Kidney (tissue), 14 donors: ENCODE measurements around the gene EIF5. TPM values are rescaled to one million over a fixed set of nuclear protein-coding genes. Genes with fewer than 3 reads are reported as not detected.

Source experiments
- DNase-seq, 5 donors: peaks; one replicate each; pipeline ENCODE4 v3.0.0-alpha.2; 2013 to 2020
- FAIRE-seq: peaks from 2 replicates; lab custom pipeline; 2012; peaks lifted over from hg19 to GRCh38; lab: Jason Lieb, UNC
- H3K27ac ChIP-seq, 2 donors: one replicate each; pipeline ENCODE4 v1.7.0; 2013; ENCODE audit warnings: low read depth in 2 of 2, low read length in 2 of 2, inconsistent platforms in 1 of 2
- H3K27me3 ChIP-seq: one replicate; pipeline ENCODE4 v1.7.1; 2013; ENCODE audit warnings: low read length, inconsistent platforms; ENCODE audit not compliant: control insufficient read depth, insufficient read depth
- H3K36me3 ChIP-seq, 3 donors: one replicate each; pipeline versions ENCODE4 v1.7.0 to v1.7.1; 2013; ENCODE audit warnings: low read length in 3 of 3, control low read depth in 1 of 3, inconsistent platforms in 1 of 3; ENCODE audit not compliant: insufficient read depth in 3 of 3, control insufficient read depth in 2 of 3
- H3K4me1 ChIP-seq, 3 donors: one replicate each; pipeline versions ENCODE4 v1.7.0 to v1.7.1; 2013; ENCODE audit warnings: low read length in 3 of 3, inconsistent platforms in 1 of 3, low read depth in 1 of 3; ENCODE audit not compliant: control insufficient read depth in 2 of 3, insufficient read depth in 2 of 3
- H3K4me3 ChIP-seq, 3 donors: one replicate each; pipeline versions ENCODE4 v1.7.0 to v1.8.1; 2013; ENCODE audit warnings: low read length in 3 of 3, control low read depth in 1 of 3, inconsistent platforms in 1 of 3
- H3K9ac ChIP-seq, 3 donors: one replicate each; pipeline versions ENCODE4 v1.7.0 to v1.7.1; 2013; ENCODE audit warnings: low read length in 3 of 3, control low read depth in 1 of 3, inconsistent platforms in 1 of 3
- H3K9me3 ChIP-seq, 3 donors: one replicate each; pipeline versions ENCODE4 v1.7.0 to v1.7.1; 2013; ENCODE audit warnings: low read length in 3 of 3, control low read depth in 1 of 3, inconsistent platforms in 1 of 3; ENCODE audit not compliant: control insufficient read depth in 2 of 3, insufficient read depth in 1 of 3
- intact Hi-C: fragments of 100-400 bp; cut with DNase I; formaldehyde crosslinking; loops from one replicate; pipeline ENCODE4 v1.11.1; 2022
- polyA plus RNA-seq: library from polyadenylated mRNA; stranded (reverse); fragments of 350-450 nt; fragmentation: Illumina TruSeq; extraction: RNeasy Lipid Tissue Mini Kit (QIAGEN cat#74804); gene quantifications from one replicate; pipeline ENCODE4 v1.2.3, GENCODE V29; 2014; ENCODE audit warnings: low read depth, low replicate concordance; ENCODE audit not compliant: insufficient read depth
- total RNA-seq: library from RNA; stranded (reverse); fragmentation: NEBNext Ultra II Directional; extraction: Animal tissue kit (Norgen Biotek cat#: 25700); gene quantifications from one replicate; pipeline ENCODE4 v1.2.1, GENCODE V29; 2021
- TF ChIP-seq, protein P1 (sequence below): IDR thresholded peaks from 3 replicates; pipeline ENCODE4 v1.5.1; 2012; ENCODE audit warnings: mild to moderate bottlenecking, moderate library complexity, borderline replicate concordance; ENCODE audit not compliant: insufficient read depth; ENCODE audit errors: extremely low read depth
- donor health status: control.
- donor health status: control.
- donor health status: control.
- donor health status: control.
- donor health status: control.
- donor health status: DM: yes; HTN: yes; CAD: no.
- donor health status: Normal renal cell carcinoma (clear cell type).

The EIF5 gene
- total and polyA plus RNA-seq, 2 donors from 2014 or later = 91.2 to 229 TPM

DNA sequence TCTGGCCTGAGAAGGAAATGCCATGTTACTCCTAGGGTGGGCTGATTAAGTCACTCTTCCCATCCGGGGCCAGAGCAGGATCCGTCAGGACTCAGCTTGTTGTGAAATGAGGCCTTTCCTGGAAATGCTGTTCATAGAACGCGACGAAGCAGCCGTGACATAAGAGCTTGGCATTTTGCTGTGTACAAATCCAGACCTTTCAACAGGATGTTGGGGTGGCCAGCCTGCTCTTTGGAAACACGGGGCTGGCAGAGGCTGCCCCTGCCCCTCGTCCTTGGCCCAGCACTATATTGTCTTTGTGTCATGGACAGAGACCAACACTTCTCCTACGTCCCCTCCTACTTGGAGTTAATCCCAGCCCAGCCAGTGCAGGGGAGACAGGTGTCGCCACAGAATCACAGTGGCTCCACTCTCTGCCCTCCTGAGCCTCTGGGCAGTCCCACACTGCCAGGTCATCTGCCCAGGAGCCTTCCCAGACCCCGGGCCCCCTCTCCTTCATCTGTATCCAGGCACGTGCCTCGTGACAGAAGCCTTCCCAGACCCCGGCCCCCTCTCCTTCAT, 18.6 kb upstream of the EIF5 start:
- intact Hi-C loops = no loop called here
- Histone ChIP-seq H3K9ac (no peak overlapping the region), H3K36me3 (no peaks in the 10 kb centered on the region), H3K4me3 (no peak overlapping the region), H3K9me3 (no peaks in the 10 kb centered on the region), H3K4me1 (no peaks in the 10 kb centered on the region), H3K27me3 (no peaks in the 10 kb centered on the region), H3K27ac (no peak overlapping the region)
- no peak for FAIRE-seq
- DNase-seq = peak in 3 of 5 donors; percentile 33 to 55 (median 47)
- TF ChIP-seq, protein P1, sequence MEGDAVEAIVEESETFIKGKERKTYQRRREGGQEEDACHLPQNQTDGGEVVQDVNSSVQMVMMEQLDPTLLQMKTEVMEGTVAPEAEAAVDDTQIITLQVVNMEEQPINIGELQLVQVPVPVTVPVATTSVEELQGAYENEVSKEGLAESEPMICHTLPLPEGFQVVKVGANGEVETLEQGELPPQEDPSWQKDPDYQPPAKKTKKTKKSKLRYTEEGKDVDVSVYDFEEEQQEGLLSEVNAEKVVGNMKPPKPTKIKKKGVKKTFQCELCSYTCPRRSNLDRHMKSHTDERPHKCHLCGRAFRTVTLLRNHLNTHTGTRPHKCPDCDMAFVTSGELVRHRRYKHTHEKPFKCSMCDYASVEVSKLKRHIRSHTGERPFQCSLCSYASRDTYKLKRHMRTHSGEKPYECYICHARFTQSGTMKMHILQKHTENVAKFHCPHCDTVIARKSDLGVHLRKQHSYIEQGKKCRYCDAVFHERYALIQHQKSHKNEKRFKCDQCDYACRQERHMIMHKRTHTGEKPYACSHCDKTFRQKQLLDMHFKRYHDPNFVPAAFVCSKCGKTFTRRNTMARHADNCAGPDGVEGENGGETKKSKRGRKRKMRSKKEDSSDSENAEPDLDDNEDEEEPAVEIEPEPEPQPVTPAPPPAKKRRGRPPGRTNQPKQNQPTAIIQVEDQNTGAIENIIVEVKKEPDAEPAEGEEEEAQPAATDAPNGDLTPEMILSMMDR = no peak

GRCh38 chr14:103315941-103316340, 18.1 kb upstream of the EIF5 start:
- Histone ChIP-seq H3K4me1 (no peaks in the 10 kb centered on the region), H3K4me3 (no peak overlapping the region), H3K27me3 (no peaks in the 10 kb centered on the region), H3K9me3 (no peaks in the 10 kb centered on the region), H3K9ac (no peak overlapping the region), H3K36me3 (no peaks in the 10 kb centered on the region), H3K27ac (no peak overlapping the region)
- intact Hi-C loops = no loop called here
- no peak for DNase-seq
- no peak for FAIRE-seq
- TF ChIP-seq, protein P1 = no peak

GRCh38 chr14:103316721-103317121, 17.3 kb upstream of the EIF5 start:
- Histone ChIP-seq H3K9ac (no peak overlapping the region), H3K9me3 (no peaks in the 10 kb centered on the region), H3K27me3 (no peaks in the 10 kb centered on the region), H3K4me3 (no peak overlapping the region), H3K27ac (no peak overlapping the region), H3K4me1 (no peaks in the 10 kb centered on the region), H3K36me3 (no peaks in the 10 kb centered on the region)
- FAIRE-seq = no peak
- peak in 1 of 5 donors; percentile 76 for DNase-seq
- TF ChIP-seq, protein P1 = no peak
- intact Hi-C loops = no loop called here

DNA sequence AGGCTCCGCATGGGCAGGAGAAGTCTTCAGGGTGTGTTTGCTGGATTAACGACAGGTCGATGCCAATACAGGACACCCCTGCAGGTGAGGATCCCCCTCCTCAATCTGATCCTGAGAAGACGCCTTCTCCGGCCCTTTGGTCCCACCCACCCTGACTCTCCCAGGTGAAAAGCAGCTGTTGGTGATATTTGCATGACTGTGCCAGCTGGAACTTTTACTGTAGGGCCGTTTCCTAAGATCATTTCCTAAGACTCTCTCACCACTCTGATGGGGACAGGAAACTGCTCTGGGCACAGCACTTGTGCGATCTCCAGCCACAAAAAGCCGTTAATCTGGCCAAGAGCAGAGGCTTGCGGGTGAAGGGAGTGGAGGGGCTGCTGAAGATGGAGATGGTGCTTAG, 16.8 kb upstream of the EIF5 start:
- Histone ChIP-seq H3K9ac (no peak overlapping the region), H3K4me1 (no peaks in the 10 kb centered on the region), H3K27me3 (no peaks in the 10 kb centered on the region), H3K36me3 (no peaks in the 10 kb centered on the region), H3K27ac (no peak overlapping the region), H3K4me3 (no peak overlapping the region), H3K9me3 (no peaks in the 10 kb centered on the region)
- DNase-seq (peak in 1 of 5 donors; percentile 10), FAIRE-seq (no peak)
- TF ChIP-seq, protein P1 = no peak
- intact Hi-C loops = no loop called here
